Kasumi-1 (cell line): Measurements from ENCODE around the gene IL1RAPL1.
"Not testable (repeated sequence)": the region's sequence is repeated elsewhere in the genome, so short reads cannot be mapped to it uniquely, and the experiment has no call there.

Experiments used
- DNase-seq, 2 experiments: peaks; one replicate each; lab custom pipeline; 2025; lab: John Stamatoyannopoulos, UW

IL1RAPL1 gene

DNA sequence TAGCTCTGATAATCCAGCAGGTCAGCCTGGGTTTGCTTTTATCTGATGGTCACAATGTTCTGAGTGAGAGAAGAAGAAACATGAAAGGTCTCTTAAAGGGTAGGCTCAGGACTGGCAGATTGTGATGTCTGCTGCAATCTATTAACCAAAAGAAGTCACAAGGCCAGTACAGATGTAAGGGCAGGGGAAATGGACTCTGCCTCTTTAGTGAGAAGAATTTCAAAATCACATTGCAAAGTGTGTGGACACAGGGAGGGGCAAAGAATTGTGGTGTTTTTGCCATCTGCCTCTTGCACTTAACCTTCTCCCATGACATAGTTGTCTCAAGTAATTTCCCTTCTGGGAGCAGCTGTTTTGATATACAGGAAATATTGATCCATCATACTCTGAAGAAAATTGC is 40.9 kb downstream of the IL1RAPL1 start:
- DNase-seq: no peak

GRCh38 chrX:28638775-28639174 is 51.5 kb downstream of the IL1RAPL1 start:
- no peak for DNase-seq

DNA sequence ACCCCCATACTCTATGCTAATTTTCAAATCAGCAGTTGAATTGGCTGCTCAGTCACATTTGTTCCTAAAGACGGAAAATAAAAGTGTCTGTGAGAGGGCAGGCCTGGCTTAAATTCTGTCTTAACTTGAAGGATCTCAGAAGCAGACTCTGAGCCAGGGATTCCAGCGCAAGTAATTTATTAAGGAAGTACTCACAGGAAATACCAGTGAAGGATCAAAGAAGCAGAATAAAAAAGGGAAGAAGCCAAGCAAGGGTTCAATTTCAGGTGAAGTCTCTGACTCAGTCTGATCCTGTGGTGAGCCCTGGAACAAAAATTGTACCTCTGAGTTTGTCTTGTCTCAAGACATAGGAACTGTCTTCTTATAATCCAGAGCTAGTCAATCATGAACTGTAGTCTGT is 52.2 kb downstream of the IL1RAPL1 start:
- no peak for DNase-seq

DNA sequence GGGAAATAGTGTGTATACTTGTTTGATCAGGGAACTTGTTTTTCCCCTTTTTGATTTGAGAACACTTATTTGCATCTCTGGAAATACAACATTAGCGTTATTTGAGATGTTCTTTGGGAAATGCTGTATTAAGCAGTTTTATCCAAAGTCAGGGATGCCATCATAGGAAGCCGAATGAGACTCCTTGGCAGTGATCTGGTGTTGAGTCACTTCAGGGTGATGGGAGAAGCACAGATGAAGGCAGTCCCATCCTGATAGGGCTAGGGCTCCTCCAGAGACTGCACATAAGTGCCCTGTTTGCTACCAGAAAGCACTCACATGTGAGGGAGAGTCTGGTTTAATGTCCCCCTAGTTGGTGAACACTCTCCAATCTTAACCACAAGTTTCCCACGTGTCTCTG is 62.3 kb downstream of the IL1RAPL1 start:
- DNase-seq: no peak

DNA sequence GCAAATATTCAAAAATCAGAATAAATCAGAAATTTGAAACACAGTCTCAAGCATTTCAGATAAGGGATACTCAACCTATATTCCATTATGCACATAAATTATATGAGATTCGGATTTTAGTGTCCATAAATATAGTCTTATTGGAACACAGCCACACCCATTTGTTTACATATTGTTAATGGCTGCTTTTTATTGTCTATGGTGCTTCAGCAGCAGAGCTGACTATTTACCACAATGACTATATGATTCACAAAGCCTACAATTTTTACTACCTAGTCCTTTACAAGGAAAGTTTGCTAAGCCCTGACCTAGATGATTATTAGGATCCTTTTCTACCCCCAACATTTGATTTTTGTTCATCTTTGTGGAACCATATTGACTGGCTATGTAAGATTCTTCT is 63.9 kb downstream of the IL1RAPL1 start:
- DNase-seq: no peak

DNA sequence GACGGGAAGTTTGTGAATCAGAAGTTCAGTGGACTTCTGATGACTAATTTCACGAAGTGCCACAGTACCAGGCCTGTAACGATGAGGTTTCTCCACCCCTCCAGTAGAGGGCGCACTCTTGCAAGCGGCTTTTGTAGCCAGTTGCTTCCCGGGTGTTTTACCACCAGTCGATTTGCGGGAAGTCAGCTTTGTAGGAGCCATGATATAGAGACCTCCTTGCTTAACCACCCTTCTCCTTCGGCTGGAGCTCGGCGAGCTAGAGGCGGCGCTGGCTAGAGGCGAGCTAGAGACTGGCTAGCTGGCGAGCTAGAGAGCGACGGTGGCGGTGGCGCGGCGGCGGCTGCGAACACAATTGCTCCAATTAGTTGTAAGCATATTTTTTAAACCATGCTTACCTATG is 72.0 kb downstream of the IL1RAPL1 start:
- DNase-seq: no peak

DNA sequence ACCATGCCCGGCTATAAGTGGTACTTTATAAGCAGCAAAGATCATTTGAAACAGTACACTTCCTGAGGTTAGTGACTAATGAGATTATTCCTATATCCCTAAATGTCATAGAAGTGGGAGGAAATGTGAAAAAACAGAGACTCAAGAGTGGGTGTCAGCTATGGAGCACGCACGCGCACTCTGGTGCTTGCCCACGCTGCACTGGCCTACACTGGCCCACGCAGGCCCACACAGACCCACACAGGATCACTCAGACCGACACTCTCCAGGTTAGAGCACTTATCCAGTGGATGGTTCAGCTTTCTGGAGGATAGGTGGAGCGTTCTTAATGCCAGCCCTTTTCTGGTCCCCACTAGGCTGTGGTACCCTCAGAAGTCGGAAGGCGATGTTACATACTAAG is 78.5 kb downstream of the IL1RAPL1 start:
- no peak for DNase-seq

DNA sequence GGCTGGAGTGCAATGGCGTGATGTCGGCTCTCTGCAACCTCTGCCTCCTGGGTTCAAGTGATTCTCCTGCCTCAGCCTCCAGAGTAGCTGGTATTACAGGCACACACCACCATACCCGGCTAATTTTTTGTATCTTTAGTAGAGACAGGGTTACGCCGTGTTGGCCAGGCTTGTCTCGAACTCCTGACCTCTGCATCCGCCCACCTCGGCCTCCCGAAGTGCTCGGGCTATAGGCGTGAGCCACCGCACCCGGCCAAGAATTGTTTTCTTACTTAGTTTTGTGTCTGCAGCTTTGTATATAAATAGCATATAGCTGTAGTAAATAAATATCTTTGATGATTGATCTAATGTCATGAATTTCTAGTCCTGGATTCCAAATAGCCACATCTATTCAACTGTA is 81.1 kb downstream of the IL1RAPL1 start:
- no peak for DNase-seq

GRCh38 chrX:28668957-28669356 is 81.7 kb downstream of the IL1RAPL1 start:
- DNase-seq: no peak

GRCh38 chrX:28670074-28670473 is 82.8 kb downstream of the IL1RAPL1 start:
- no peak for DNase-seq

DNA sequence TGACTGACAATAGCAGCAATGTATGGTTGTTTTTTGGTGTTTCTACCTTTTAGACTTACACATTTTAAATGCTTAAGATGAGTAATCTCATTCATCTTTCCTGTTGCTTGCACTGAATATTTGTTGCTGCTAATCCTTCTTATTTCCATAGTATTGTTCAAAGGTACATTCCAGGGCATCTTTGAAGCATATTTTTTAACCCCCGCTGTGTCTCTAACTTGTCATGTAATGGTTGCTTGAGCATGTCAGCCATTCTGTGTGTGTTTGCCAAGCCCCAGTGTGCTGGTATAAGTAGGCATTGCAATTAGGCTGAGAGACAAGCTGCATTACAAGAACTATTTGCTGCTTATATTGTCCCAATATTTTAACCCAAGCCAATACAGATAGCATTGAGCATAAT is 87.9 kb downstream of the IL1RAPL1 start:
- DNase-seq: no peak

DNA sequence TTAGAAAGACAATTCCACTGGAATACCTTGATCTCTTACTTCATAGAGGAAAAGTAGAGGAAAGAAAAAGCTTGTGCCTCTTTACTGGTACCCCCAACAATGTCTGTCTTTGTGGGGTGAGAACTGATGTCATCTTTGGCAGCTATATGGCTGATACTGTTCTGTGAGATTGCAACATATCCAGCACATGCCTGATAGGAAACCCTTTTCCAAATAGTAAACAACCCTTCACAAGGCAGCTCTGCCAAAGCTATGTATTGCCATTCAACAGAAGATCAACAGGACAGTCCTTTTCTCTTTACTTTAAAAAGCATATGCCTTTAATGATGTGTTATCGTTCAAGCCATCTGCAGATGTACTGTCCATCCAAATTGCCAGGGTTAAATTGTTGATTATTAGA is 105.9 kb downstream of the IL1RAPL1 start:
- DNase-seq: no peak

- no peak for DNase-seq
These were observed 110.5 kb downstream of the IL1RAPL1 start for GRCh38 chrX:28697732-28698131.

DNA sequence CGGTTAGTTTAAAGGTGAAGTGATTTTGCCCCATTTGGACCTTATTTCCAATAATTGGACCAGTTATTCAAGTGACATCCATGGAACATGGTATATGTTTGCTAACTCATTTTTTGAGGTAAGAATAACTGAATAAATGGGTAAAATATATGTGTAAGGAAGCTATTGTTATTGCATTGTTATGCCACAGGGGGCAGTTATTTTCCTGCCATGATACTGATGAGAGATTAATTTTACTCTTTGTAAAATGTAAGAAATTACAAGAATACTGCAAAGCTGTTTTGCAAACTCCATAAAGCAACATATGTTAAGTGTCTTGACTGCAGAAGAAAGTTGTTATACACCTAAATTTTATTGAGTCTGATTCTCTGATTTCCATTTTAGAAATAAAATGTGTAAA is 114.0 kb downstream of the IL1RAPL1 start:
- DNase-seq: no peak

- DNase-seq: no peak
These were observed 119.7 kb downstream of the IL1RAPL1 start for GRCh38 chrX:28706964-28707363.

GRCh38 chrX:28709421-28709820 is 122.2 kb downstream of the IL1RAPL1 start:
- DNase-seq: no peak

- no peak for DNase-seq
These were observed 130.6 kb downstream of the IL1RAPL1 start for GRCh38 chrX:28717864-28718263.

DNA sequence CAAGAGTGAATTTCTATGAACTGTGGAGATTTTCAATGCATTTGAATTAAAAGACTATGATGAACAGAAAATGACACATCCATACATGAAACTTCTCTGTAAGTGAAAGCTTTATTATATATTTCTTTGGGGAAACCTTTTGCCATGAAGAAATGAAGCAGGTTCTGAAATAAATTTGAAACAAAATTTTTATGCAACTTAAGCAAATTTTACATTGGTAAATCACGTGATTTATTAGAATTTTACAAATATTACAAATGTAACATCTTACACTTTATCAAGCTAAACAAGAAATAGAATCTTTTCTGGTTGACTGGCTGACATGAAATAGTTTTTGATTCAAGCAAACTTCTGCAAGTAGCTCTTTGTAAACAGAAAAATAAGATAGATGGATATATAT is 131.2 kb downstream of the IL1RAPL1 start:
- DNase-seq: no peak

GRCh38 chrX:28719620-28720019 is 132.4 kb downstream of the IL1RAPL1 start:
- DNase-seq: no peak

- DNase-seq: no peak
These were observed 165.1 kb downstream of the IL1RAPL1 start for GRCh38 chrX:28752330-28752729.

DNA sequence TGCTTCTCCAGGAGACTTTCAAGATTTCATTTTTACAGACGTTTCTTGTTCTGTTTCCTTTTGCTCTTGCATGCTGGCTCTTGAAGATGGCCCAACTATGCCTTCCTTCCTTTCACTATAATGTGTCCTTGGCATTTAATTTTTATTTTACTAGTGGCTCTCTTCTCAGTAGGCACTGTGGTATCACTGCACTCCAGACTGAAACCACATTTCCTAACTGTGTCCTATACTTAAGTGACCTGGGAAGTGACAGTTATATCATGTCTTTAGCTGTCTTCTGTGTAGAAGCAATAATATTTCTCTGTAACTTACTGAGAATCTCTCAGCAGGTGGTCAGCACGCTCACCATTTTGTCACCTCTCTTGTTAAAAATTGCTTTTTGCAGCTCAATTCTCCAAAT is 168.9 kb downstream of the IL1RAPL1 start:
- peak in 1 of 2 experiments; percentile 0 for DNase-seq

GRCh38 chrX:28756647-28757046 is 169.4 kb downstream of the IL1RAPL1 start:
- no peak for DNase-seq

GRCh38 chrX:28757290-28757689 is 170.0 kb downstream of the IL1RAPL1 start:
- no peak for DNase-seq

- DNase-seq: not testable (repeated sequence)
These were observed 179.3 kb downstream of the IL1RAPL1 start for GRCh38 chrX:28766561-28766960.

- DNase-seq: no peak
These were observed 186.6 kb downstream of the IL1RAPL1 start for GRCh38 chrX:28773807-28774206.
